ENCODE results near the gene TSPAN4. TPM values are rescaled to one million over a fixed set of nuclear protein-coding genes. Genes with fewer than 3 reads are reported as not detected.

TSPAN4 gene
- total and polyA plus RNA-seq, 8 donors: 10.5 to 116 (median 28.4) TPM

DNA sequence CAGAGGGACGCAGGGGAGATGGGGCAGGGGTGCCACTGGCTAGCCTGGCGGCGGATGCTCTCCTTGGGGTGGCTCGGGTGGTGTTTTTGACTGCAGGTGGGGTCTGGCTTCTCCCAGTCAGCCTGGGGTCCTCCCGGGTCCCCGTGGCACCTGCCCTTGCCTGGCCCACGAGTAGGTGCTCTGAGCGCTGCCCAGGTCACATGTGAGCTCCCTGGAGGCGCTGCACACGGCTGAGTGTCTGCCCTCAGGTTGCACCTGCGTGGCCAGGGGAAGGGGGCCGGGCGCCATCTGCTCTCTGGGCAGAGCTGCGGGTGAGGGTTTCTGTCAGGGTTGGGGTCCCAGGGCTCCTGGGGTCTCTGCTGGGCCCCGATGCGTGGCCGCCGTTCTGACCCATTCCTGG, 5.2 kb downstream of the TSPAN4 start:
- Histone ChIP-seq H3K27me3 (peaks cover 0 to 42% (median 25%) of the 10 kb centered on the region in 3 donors), H3K4me3 (peak overlapping the region in 1 of 4 donors; percentile 52), H3K4me1 (peaks cover 55 to 89% (median 77%) of the 10 kb centered on the region in 4 donors), H3K27ac (no peak overlapping the region), H3K9me3 (no peaks in the 10 kb centered on the region), H3K36me3 (peaks cover 0 to 5% (median 0%) of the 10 kb centered on the region in 4 donors)
- intact Hi-C loops (cut with DNase I; ENCODE audit: low total_unique reads): loop anchor here (5.0 kb wide), 1 partner anchor 204 kb away; no protein-coding TSS in a partner anchor
- no peak for DNase-seq
- TF ChIP-seq POLR2AphosphoS5 (IDR thresholded peaks at IDR 0.05) (no peak), CTCF (IDR thresholded peaks at IDR 0.05) (no peak), EP300 (IDR thresholded peaks at IDR 0.05) (no peak), POLR2A (IDR thresholded peaks at IDR 0.05) (no peak)
- WGBS, 5 donors: 71 to 86% (median 75%) methylated on average over 4 to 18 of the region's 18 CpGs

DNA sequence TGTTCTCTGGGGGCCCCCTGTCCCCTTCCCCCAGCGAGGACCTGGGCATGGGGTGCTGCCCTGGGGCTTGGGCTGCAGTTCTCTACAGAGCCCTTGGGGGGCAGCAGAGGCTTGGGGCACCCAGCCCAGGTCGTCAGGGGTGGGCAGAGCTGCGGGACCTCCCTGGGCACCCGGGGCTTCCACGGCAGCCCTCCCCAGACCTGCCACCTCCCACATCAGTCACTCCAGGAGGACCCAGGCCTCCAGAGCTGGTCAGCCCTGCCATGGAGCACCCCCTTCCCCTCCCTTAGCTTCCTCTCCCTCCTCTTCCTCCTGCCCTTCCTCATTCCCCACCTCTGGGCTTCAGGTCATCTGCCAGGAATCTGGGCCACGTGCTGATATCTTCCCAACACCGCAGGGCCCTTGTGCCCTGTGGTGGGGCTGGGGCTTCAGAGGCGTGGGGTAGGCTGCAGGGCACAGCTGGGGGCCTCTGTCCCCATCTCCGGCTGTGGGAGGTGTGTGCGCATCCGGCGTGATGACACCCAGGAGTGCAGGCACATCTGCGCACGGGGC, 5.8 kb downstream of the TSPAN4 start:
- intact Hi-C loops (cut with DNase I; ENCODE audit: low total_unique reads): loop anchor here (5.0 kb wide), 1 partner anchor 204 kb away; no protein-coding TSS in a partner anchor
- H3K36me3 ChIP-seq: peaks cover 0 to 5% (median 0%) of the 10 kb centered on the region in 4 donors
- H3K27ac ChIP-seq: no peak overlapping the region
- H3K27me3 ChIP-seq: peaks cover 0 to 42% (median 25%) of the 10 kb centered on the region in 3 donors
- WGBS, 5 donors: 13 to 50% (median 23%) methylated on average over 7 to 14 of the region's 14 CpGs
- peak; percentile 60 to 75 for DNase-seq
- peak overlapping the region in 2 of 4 donors; percentile 52 to 58 for H3K4me3 ChIP-seq
- H3K4me1 ChIP-seq: peaks cover 49 to 83% (median 72%) of the 10 kb centered on the region in 4 donors
- no peak for TF ChIP-seq POLR2A (IDR thresholded peaks at IDR 0.05)
- TF ChIP-seq POLR2AphosphoS5 (IDR thresholded peaks at IDR 0.05): no peak
- peak in 5 of 7 experiments; percentile 69 to 93 (median 90) for TF ChIP-seq CTCF (IDR thresholded peaks at IDR 0.05)
- no peak for TF ChIP-seq EP300 (IDR thresholded peaks at IDR 0.05)
- H3K9me3 ChIP-seq: no peaks in the 10 kb centered on the region

- intact Hi-C loops (cut with DNase I; ENCODE audit: low total_unique reads): loop anchor here (5.0 kb wide), 1 partner anchor 203 kb away; no protein-coding TSS in a partner anchor
- peaks cover 41 to 75% (median 63%) of the 10 kb centered on the region in 4 donors for H3K4me1 ChIP-seq
- H3K4me3 ChIP-seq: peak overlapping the region; percentile 47 to 58 (median 50)
- peak in 1 of 2 donors; percentile 83 for DNase-seq
- no peak overlapping the region for H3K27ac ChIP-seq
- WGBS, 5 donors: 1 to 15% (median 3%) methylated on average over 35 to 70 of the region's 71 CpGs
- no peaks in the 10 kb centered on the region for H3K9me3 ChIP-seq
- peaks cover 0 to 5% (median 2%) of the 10 kb centered on the region in 4 donors for H3K36me3 ChIP-seq
- TF ChIP-seq POLR2A (IDR thresholded peaks at IDR 0.05) (no peak), EP300 (IDR thresholded peaks at IDR 0.05) (no peak), CTCF (IDR thresholded peaks at IDR 0.05) (no peak), POLR2AphosphoS5 (IDR thresholded peaks at IDR 0.05) (no peak)
- peaks cover 0 to 42% (median 25%) of the 10 kb centered on the region in 3 donors for H3K27me3 ChIP-seq
Measured at GRCh38 chr11:849104-849824, 6.6 kb downstream of the TSPAN4 start.

- peaks cover 32 to 66% (median 56%) of the 10 kb centered on the region in 4 donors for H3K4me1 ChIP-seq
- peak overlapping the region; percentile 43 to 58 (median 48) for H3K4me3 ChIP-seq
- H3K27me3 ChIP-seq: peaks cover 0 to 42% (median 25%) of the 10 kb centered on the region in 3 donors
- H3K9me3 ChIP-seq: no peaks in the 10 kb centered on the region
- peaks cover 0 to 5% (median 2%) of the 10 kb centered on the region in 4 donors for H3K36me3 ChIP-seq
- TF ChIP-seq POLR2AphosphoS5 (IDR thresholded peaks at IDR 0.05): no peak
- no peak for TF ChIP-seq POLR2A (IDR thresholded peaks at IDR 0.05)
- TF ChIP-seq EP300 (IDR thresholded peaks at IDR 0.05): no peak
- no peak for TF ChIP-seq CTCF (IDR thresholded peaks at IDR 0.05)
- H3K27ac ChIP-seq: peak overlapping the region in 1 of 5 donors; percentile 42
- DNase-seq: peak in 1 of 2 donors; percentile 57
- 13 to 43% (median 22%) methylated on average over 39 to 97 of the region's 97 CpGs for WGBS, 5 donors
- intact Hi-C loops (cut with DNase I; ENCODE audit: low total_unique reads): loop anchor here (5.0 kb wide), 1 partner anchor 202 kb away; no protein-coding TSS in a partner anchor
Measured at GRCh38 chr11:849951-850774, 7.5 kb downstream of the TSPAN4 start.

Data from stomach (tissue), 9 donors.